Measurements from ENCODE around the gene CYP27A1. TPM values are rescaled to one million over a fixed set of nuclear protein-coding genes. Genes with fewer than 3 reads are reported as not detected.

Gene CYP27A1
- total RNA-seq, 1 donor from 2014 or later, result 0.11 TPM

DNA sequence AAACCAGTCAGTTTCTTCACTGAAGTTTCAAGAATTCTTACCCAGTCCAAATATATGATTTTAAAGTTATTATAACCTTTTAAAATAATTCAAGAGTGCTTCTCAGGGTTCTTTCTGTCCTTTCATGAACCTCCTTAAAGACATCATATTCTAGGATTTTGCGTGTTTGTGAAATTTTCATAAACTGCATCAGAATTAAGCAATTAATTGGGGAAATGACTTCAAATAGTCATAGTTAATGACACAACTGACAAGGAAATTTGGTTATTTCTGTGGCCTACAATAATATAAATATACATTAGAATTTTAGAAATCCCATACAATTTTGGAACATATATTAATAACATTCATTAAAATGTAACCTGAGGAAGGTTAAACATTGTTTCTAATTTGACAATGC is 10.5 kb downstream of the CYP27A1 start:
- Mint-ChIP-seq H3K27ac (no peak overlapping the region), H3K9me3 (no peaks in the 10 kb centered on the region), H3K4me1 (no peaks in the 10 kb centered on the region), H3K36me3 (no peaks in the 10 kb centered on the region), H3K27me3 (ENCODE audit: insufficient read depth, low read depth) (peaks cover 2% of the 10 kb centered on the region), H3K4me3 (no peak overlapping the region)
- Histone ChIP-seq H3K9me3 (ENCODE audit: low read depth) (no peaks in the 10 kb centered on the region), H3K79me2 (ENCODE audit: low read depth) (no peaks in the 10 kb centered on the region), H3K27ac (no peak overlapping the region), H3F3A (ENCODE audit: low read depth) (no peaks in the 10 kb centered on the region), H3K4me2 (no peak overlapping the region), H3K4me3 (no peak overlapping the region), H3K9ac (no peak overlapping the region), H2AFZ (replicated peaks) (no peak overlapping the region), H3K36me3 (no peaks in the 10 kb centered on the region), H4K20me1 (ENCODE audit: low read depth) (no peaks in the 10 kb centered on the region), H3K27me3 (no peaks in the 10 kb centered on the region), H3K4me1 (no peaks in the 10 kb centered on the region)
- no peak for DNase-seq (ENCODE audit: low spot score)
- TF ChIP-seq, protein P1, sequence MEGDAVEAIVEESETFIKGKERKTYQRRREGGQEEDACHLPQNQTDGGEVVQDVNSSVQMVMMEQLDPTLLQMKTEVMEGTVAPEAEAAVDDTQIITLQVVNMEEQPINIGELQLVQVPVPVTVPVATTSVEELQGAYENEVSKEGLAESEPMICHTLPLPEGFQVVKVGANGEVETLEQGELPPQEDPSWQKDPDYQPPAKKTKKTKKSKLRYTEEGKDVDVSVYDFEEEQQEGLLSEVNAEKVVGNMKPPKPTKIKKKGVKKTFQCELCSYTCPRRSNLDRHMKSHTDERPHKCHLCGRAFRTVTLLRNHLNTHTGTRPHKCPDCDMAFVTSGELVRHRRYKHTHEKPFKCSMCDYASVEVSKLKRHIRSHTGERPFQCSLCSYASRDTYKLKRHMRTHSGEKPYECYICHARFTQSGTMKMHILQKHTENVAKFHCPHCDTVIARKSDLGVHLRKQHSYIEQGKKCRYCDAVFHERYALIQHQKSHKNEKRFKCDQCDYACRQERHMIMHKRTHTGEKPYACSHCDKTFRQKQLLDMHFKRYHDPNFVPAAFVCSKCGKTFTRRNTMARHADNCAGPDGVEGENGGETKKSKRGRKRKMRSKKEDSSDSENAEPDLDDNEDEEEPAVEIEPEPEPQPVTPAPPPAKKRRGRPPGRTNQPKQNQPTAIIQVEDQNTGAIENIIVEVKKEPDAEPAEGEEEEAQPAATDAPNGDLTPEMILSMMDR (IDR thresholded peaks at IDR 0.05), result no peak
- no peak for TF ChIP-seq EZH2phosphoT487 (IDR thresholded peaks at IDR 0.05)

DNA sequence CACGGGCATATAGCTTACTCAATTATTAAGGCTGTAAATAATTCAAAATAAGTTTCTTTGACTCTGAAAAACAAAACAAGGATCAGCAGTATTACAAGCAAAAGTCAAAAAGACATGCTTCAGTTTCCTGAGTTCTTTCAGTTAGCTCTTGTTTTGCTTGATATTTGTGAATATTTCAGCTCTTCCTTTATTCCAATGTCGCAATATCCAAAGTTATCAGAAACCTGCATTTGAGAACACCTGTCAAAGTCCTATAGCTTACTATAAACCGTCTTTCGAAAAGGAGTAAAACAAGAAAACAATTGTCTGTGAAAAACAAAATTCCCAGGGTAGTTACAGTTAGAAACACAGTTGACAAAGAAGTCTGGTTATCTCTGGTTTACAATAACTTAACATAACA is 14.7 kb downstream of the CYP27A1 start:
- Histone ChIP-seq H3K9ac (no peak overlapping the region), H2AFZ (replicated peaks) (no peak overlapping the region), H3K27ac (no peak overlapping the region), H3K4me2 (no peak overlapping the region), H3F3A (ENCODE audit: low read depth) (peaks cover 7% of the 10 kb centered on the region), H3K4me1 (peaks cover 4% of the 10 kb centered on the region), H3K9me3 (ENCODE audit: low read depth) (no peaks in the 10 kb centered on the region), H4K20me1 (ENCODE audit: low read depth) (no peaks in the 10 kb centered on the region), H3K4me3 (no peak overlapping the region), H3K36me3 (no peaks in the 10 kb centered on the region), H3K27me3 (no peaks in the 10 kb centered on the region), H3K79me2 (ENCODE audit: low read depth) (no peaks in the 10 kb centered on the region)
- H3K27me3 Mint-ChIP-seq (ENCODE audit: insufficient read depth, low read depth), result peaks cover 2% of the 10 kb centered on the region
- no peak overlapping the region for H3K4me3 Mint-ChIP-seq
- TF ChIP-seq EZH2 (IDR thresholded peaks at IDR 0.05), result no peak
- TF ChIP-seq, protein P1 (IDR thresholded peaks at IDR 0.05), result no peak
- TF ChIP-seq EZH2phosphoT487 (IDR thresholded peaks at IDR 0.05), result no peak
- no peaks in the 10 kb centered on the region for H3K4me1 Mint-ChIP-seq
- DNase-seq (ENCODE audit: low spot score), result no peak
- H3K27ac Mint-ChIP-seq, result no peak overlapping the region
- no peaks in the 10 kb centered on the region for H3K9me3 Mint-ChIP-seq
- H3K36me3 Mint-ChIP-seq, result no peaks in the 10 kb centered on the region

DNA sequence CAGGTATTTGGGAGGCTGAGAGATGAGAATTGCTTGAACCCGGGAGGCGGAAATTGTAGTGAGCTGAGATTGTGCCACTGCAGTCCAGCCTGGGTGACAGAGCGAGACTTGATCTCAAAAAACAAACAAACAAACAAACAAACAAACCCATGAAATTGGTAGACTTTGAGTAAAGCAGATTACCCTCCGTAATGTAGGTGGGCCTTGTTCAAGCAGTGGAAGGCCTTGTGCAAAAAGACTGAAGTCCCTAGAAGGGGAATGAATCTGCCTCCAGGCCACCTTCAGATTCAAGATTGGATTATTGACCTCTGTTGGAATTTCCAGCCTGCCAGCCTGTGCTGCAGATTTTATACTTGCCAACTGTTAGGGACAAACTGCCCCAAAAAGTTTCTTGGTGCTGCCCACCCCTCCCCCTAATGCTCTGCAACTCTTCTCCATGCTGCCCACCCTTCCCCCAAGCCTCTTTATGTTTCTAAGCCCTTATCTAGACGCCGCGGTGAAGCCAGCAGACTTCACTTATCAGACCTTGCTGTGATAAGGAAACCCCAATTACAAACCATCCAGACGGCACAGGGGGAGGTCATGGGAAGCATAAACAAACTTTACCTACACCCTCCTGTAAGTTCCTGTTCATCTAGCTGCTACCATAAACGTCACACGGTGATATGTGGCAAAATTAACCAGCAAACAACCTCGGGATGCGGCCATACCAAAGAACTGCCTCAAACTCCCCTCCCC is 17.0 kb downstream of the CYP27A1 start:
- Mint-ChIP-seq H3K4me3 (no peak overlapping the region), H3K27me3 (ENCODE audit: insufficient read depth, low read depth) (peaks cover 3% of the 10 kb centered on the region), H3K4me1 (no peaks in the 10 kb centered on the region), H3K36me3 (no peaks in the 10 kb centered on the region), H3K27ac (no peak overlapping the region), H3K9me3 (no peaks in the 10 kb centered on the region)
- Histone ChIP-seq H3F3A (ENCODE audit: low read depth) (peaks cover 7% of the 10 kb centered on the region), H3K27ac (no peak overlapping the region), H3K4me2 (no peak overlapping the region), H3K79me2 (ENCODE audit: low read depth) (no peaks in the 10 kb centered on the region), H3K9me3 (ENCODE audit: low read depth) (no peaks in the 10 kb centered on the region), H3K4me3 (no peak overlapping the region), H2AFZ (replicated peaks) (peak overlapping the region; percentile 80), H3K36me3 (no peaks in the 10 kb centered on the region), H3K9ac (no peak overlapping the region), H3K27me3 (no peaks in the 10 kb centered on the region), H3K4me1 (peaks cover 4% of the 10 kb centered on the region), H4K20me1 (ENCODE audit: low read depth) (no peaks in the 10 kb centered on the region)
- DNase-seq (ENCODE audit: low spot score), result no peak
- TF ChIP-seq, protein P1 (IDR thresholded peaks at IDR 0.05), result no peak
- TF ChIP-seq EZH2phosphoT487 (IDR thresholded peaks at IDR 0.05), result no peak
- TF ChIP-seq EZH2 (IDR thresholded peaks at IDR 0.05), result no peak

Measured in neural progenitor cell (in vitro differentiated cells).